H9 (cell line): ENCODE data around the gene TRIM37. TPM values are rescaled to one million over a fixed set of nuclear protein-coding genes. Genes with fewer than 3 reads are reported as not detected.

Source experiments
- DNase-seq: peaks from one replicate; pipeline ENCODE4 v3.0.0-alpha.2; 2017
- H2AFZ ChIP-seq: one replicate; pipeline ENCODE4 v1.6.1; 2013; ENCODE audit warnings: mild to moderate bottlenecking, low read length, control low read depth, moderate library complexity
- H2AK5ac ChIP-seq: 2 replicates; pipeline ENCODE4 v1.6.1; 2013; ENCODE audit warnings: low read length, control low read depth, mixed read lengths; ENCODE audit not compliant: insufficient read length
- H2BK120ac ChIP-seq: one replicate; pipeline ENCODE4 v1.6.1; 2013; ENCODE audit warnings: low read depth, mild to moderate bottlenecking, low read length, control low read depth, inconsistent platforms; ENCODE audit not compliant: poor library complexity, severe bottlenecking
- H2BK12ac ChIP-seq: 2 replicates; pipeline ENCODE4 v1.6.1; 2013; ENCODE audit warnings: low read length, control low read depth, mixed read lengths, low read depth; ENCODE audit not compliant: insufficient read length
- H2BK15ac ChIP-seq: 2 replicates; pipeline ENCODE4 v1.6.1; 2013; ENCODE audit warnings: low read depth, low read length, control low read depth
- H2BK20ac ChIP-seq: one replicate; pipeline ENCODE4 v1.6.1; 2013; ENCODE audit warnings: low read depth, mild to moderate bottlenecking, low read length, control low read depth, inconsistent platforms; ENCODE audit not compliant: poor library complexity, severe bottlenecking
- H2BK5ac ChIP-seq: 2 replicates; pipeline ENCODE4 v1.6.1; 2013; ENCODE audit warnings: low read length, control low read depth, mixed read lengths; ENCODE audit not compliant: insufficient read length
- H3K14ac ChIP-seq: 2 replicates; pipeline ENCODE4 v1.6.1; 2013; ENCODE audit warnings: low read length, control low read depth; ENCODE audit not compliant: insufficient read depth
- H3K18ac ChIP-seq: 2 replicates; pipeline ENCODE4 v1.6.1; 2013; ENCODE audit warnings: low read depth, mild to moderate bottlenecking, mixed read lengths, low read length, control low read depth; ENCODE audit not compliant: insufficient read length
- H3K23ac ChIP-seq: 2 replicates; pipeline ENCODE4 v1.6.1; 2013; ENCODE audit warnings: low read length, control low read depth, mixed read lengths, low read depth; ENCODE audit not compliant: insufficient read length
- H3K23me2 ChIP-seq: 2 replicates; pipeline ENCODE4 v1.6.1; 2013; ENCODE audit warnings: low read depth, mild to moderate bottlenecking, mixed read lengths, low read length, control low read depth; ENCODE audit not compliant: insufficient read length, poor library complexity, severe bottlenecking
- H3K27ac ChIP-seq: 2 replicates; pipeline ENCODE4 v1.5.1; 2013; ENCODE audit warnings: low read length, control low read depth, mixed read lengths, low read depth; ENCODE audit not compliant: insufficient read length
- H3K27me3 ChIP-seq: 2 replicates; pipeline ENCODE4 v1.6.1; 2013; ENCODE audit warnings: low read length, control low read depth, inconsistent platforms; ENCODE audit not compliant: insufficient read depth
- H3K4ac ChIP-seq: 2 replicates; pipeline ENCODE4 v1.6.1; 2013; ENCODE audit warnings: low read depth, mild to moderate bottlenecking, control low read depth, inconsistent platforms, low read length, moderate library complexity
- H3K4me1 ChIP-seq: 2 replicates; pipeline ENCODE4 v1.6.1; 2013; ENCODE audit warnings: low read length, control low read depth, inconsistent platforms; ENCODE audit not compliant: insufficient read depth
- H3K4me2 ChIP-seq: 2 replicates; pipeline ENCODE4 v1.6.1; 2013; ENCODE audit warnings: low read length, control low read depth, mixed read lengths; ENCODE audit not compliant: insufficient read length, insufficient read depth
- H3K56ac ChIP-seq: 2 replicates; pipeline ENCODE4 v1.6.1; 2013; ENCODE audit warnings: low read depth, mild to moderate bottlenecking, mixed read lengths, low read length, control low read depth; ENCODE audit not compliant: insufficient read length
- H3K79me1 ChIP-seq: 2 replicates; pipeline ENCODE4 v1.6.1; 2013; ENCODE audit warnings: low read depth, mild to moderate bottlenecking, moderate library complexity, low read length, control low read depth, inconsistent platforms; ENCODE audit not compliant: insufficient read depth, poor library complexity, severe bottlenecking
- H3K79me2 ChIP-seq: 2 replicates; pipeline ENCODE4 v1.6.1; 2013; ENCODE audit warnings: low read length, control low read depth, inconsistent platforms; ENCODE audit not compliant: insufficient read depth
- H3K9ac ChIP-seq: 2 replicates; pipeline ENCODE4 v1.6.1; 2013; ENCODE audit warnings: low read length, control low read depth, mixed read lengths; ENCODE audit not compliant: insufficient read length; ENCODE audit errors: extremely low read depth
- H3K9me3 ChIP-seq: one replicate; pipeline ENCODE4 v1.6.1; 2013; ENCODE audit warnings: low read depth, low read length, inconsistent platforms; ENCODE audit not compliant: control insufficient read depth
- H3T11ph ChIP-seq: one replicate; pipeline ENCODE4 v1.6.1; 2013; ENCODE audit warnings: mild to moderate bottlenecking, low read length, control low read depth, inconsistent platforms
- H4K20me1 ChIP-seq: one replicate; pipeline ENCODE4 v1.6.1; 2013; ENCODE audit not compliant: control insufficient read depth, insufficient read length, insufficient read depth
- H4K5ac ChIP-seq: 2 replicates; pipeline ENCODE4 v1.6.1; 2013; ENCODE audit warnings: low read depth, mild to moderate bottlenecking, mixed read lengths, low read length, control low read depth; ENCODE audit not compliant: insufficient read length
- H4K8ac ChIP-seq: replicated peaks from 2 replicates; pipeline ENCODE4 v1.6.1; 2013; ENCODE audit warnings: low read length, control low read depth, mixed read lengths, low read depth; ENCODE audit not compliant: insufficient read length
- H4K91ac ChIP-seq: 2 replicates; pipeline ENCODE4 v1.6.1; 2013; ENCODE audit warnings: low read depth, mild to moderate bottlenecking, moderate library complexity, mixed read lengths, low read length, control low read depth; ENCODE audit not compliant: insufficient read length
- H3K27ac Mint-ChIP-seq, 3 experiments: 2 replicates in 2 of 3; 3 replicates in 1 of 3; pipeline ENCODE4 v1.8.0; 2020 to 2021; ENCODE audit warnings: mixed read lengths in 3 of 3, mild to moderate bottlenecking in 1 of 3, moderate library complexity in 1 of 3
- H3K27me3 Mint-ChIP-seq: 2 replicates; pipeline ENCODE4 v1.8.0; 2021; ENCODE audit warnings: low read depth, mild to moderate bottlenecking, moderate library complexity, mixed read lengths
- H3K36me3 Mint-ChIP-seq, 3 experiments: 2 replicates in 2 of 3; 3 replicates in 1 of 3; pipeline ENCODE4 v1.8.0; 2020 to 2021; ENCODE audit warnings: low read depth in 3 of 3, mixed read lengths in 3 of 3; ENCODE audit not compliant: insufficient read depth in 1 of 3
- H3K4me1 Mint-ChIP-seq, 2 experiments: 2 replicates each; pipeline ENCODE4 v1.8.0; 2020; ENCODE audit warnings: mixed read lengths in 2 of 2
- H3K4me3 Mint-ChIP-seq, 2 experiments: 2 replicates in 1 of 2; 3 replicates in 1 of 2; pipeline ENCODE4 v1.8.0; 2020 to 2021; ENCODE audit warnings: mild to moderate bottlenecking in 2 of 2, mixed read lengths in 2 of 2, moderate library complexity in 1 of 2
- H3K9me3 Mint-ChIP-seq, 2 experiments: 2 replicates in 1 of 2; 3 replicates in 1 of 2; pipeline ENCODE4 v1.8.0; 2020; ENCODE audit warnings: mild to moderate bottlenecking in 2 of 2, mixed read lengths in 2 of 2, moderate library complexity in 1 of 2
- WGBS: extraction: QIAGEN DNeasy Blood & Tissue Kit; methylation state at CpG from one replicate; pipeline ENCODE4 v1.1.7; 2013; ENCODE audit warnings: missing lambda C conversion rate, low lambda C conversion rate, mixed read lengths; ENCODE audit not compliant: insufficient read length; ENCODE audit errors: extremely low coverage; 5-methylcytosine and 5-hydroxymethylcytosine counted together
- total RNA-seq: library from RNA; stranded (reverse); gene quantifications from 2 replicates; pipeline ENCODE4 v1.2.1, GENCODE V29; 2021
- TF ChIP-seq, protein P1 (sequence below): fragments of 200-600 bp; sonication (generic); conservative IDR thresholded peaks from 3 replicates; pipeline ENCODE4 v1.8.0; 2021; ENCODE audit warnings: antibody characterized with exemption, mild to moderate bottlenecking

The TRIM37 gene
- total RNA-seq, 1 experiment from 2014 or later, result 52.1 TPM

DNA sequence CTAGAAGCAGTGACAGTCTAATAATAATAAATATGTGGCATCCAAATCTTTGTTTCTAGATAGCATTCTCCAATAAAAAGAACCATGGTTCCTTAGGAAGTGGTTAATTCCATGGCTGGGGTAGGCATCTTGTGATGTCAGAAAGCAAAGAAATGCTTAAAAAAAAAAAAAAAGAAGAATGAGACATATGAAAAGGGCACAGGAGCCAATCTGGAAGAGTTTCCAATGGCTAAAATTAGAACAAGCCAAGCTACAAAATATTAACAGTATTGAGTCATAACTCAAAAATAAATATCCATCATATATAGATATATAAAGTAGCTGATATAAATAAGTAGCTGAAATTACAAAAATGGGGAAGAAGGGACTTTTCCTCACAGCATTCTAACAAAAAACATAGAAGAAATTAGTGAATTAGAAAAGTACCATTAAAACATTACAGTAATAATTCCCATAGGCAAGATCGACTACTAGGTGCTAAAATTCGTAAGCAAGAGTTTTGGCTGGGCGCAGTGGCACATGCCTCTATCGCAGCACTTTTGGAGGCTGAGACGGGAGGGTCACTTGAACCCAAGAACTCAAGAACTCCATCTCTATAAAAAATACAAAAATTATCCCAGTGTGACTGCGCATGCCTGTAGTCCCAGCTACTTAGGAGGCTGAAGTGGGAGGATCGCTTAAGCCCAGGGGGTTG is 111.3 kb downstream of the TRIM37 start:
- Histone ChIP-seq H3K4me2 (no peak overlapping the region), H4K8ac (no peak overlapping the region), H2BK120ac (no peak overlapping the region), H4K91ac (no peak overlapping the region), H4K20me1 (no peaks in the 10 kb centered on the region), H3K14ac (no peak overlapping the region), H2BK12ac (no peak overlapping the region), H3K9ac (no peak overlapping the region), H2AK5ac (no peak overlapping the region), H3K23ac (no peak overlapping the region), H3K27me3 (no peaks in the 10 kb centered on the region), H3K79me1 (no peaks in the 10 kb centered on the region), H2AFZ (no peak overlapping the region), H4K5ac (no peak overlapping the region), H3K9me3 (no peaks in the 10 kb centered on the region), H2BK15ac (no peak overlapping the region), H3K18ac (no peak overlapping the region), H3K23me2 (no peaks in the 10 kb centered on the region), H3K27ac (no peak overlapping the region), H2BK5ac (no peak overlapping the region), H3K79me2 (no peaks in the 10 kb centered on the region), H3K4me1 (peaks cover 3% of the 10 kb centered on the region; the same call in 1 of the 2 replicates), H3K4ac (no peak overlapping the region), H2BK20ac (no peak overlapping the region), H3K56ac (no peak overlapping the region), H3T11ph (no peak overlapping the region)
- no peaks in the 10 kb centered on the region for H3K27me3 Mint-ChIP-seq
- DNase-seq, result no peak
- H3K36me3 Mint-ChIP-seq, result peaks cover 12 to 28% (median 26%) of the 10 kb centered on the region in 3 experiments; a peak in 6 of 7 replicates
- no peaks in the 10 kb centered on the region for H3K9me3 Mint-ChIP-seq
- no CpG with 5 or more reads among the region's 7 CpGs for WGBS
- TF ChIP-seq, protein P1, sequence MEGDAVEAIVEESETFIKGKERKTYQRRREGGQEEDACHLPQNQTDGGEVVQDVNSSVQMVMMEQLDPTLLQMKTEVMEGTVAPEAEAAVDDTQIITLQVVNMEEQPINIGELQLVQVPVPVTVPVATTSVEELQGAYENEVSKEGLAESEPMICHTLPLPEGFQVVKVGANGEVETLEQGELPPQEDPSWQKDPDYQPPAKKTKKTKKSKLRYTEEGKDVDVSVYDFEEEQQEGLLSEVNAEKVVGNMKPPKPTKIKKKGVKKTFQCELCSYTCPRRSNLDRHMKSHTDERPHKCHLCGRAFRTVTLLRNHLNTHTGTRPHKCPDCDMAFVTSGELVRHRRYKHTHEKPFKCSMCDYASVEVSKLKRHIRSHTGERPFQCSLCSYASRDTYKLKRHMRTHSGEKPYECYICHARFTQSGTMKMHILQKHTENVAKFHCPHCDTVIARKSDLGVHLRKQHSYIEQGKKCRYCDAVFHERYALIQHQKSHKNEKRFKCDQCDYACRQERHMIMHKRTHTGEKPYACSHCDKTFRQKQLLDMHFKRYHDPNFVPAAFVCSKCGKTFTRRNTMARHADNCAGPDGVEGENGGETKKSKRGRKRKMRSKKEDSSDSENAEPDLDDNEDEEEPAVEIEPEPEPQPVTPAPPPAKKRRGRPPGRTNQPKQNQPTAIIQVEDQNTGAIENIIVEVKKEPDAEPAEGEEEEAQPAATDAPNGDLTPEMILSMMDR, result no peak
- H3K4me3 Mint-ChIP-seq, result no peak overlapping the region
- peaks cover 10 to 12% of the 10 kb centered on the region in 2 experiments for H3K4me1 Mint-ChIP-seq
- no peak overlapping the region for H3K27ac Mint-ChIP-seq
